Measurements from ENCODE around the gene CCDC89.
"Not testable (repeated sequence)": the region's sequence is repeated elsewhere in the genome, so short reads cannot be mapped to it uniquely, and the experiment has no call there.

Gene CCDC89

DNA sequence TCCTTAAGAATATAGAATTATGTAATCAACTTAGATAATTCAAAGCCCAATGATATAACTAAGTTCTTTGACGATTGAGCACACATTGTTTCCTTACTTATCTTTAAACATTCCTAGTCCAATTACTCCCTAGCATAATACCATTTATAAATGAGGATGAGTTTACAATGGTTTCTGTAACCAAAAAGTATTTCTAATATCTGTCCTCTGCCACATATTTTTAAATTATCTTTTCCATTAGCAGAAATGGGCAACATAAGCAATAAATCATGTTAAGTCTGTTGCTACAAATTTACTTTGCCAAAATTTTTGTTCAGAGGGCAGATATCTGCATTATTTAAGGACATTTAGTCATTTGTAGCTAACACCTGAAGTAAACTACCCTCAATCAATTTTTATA, 27.8 kb downstream of the CCDC89 start:
- no peak for TF ChIP-seq CTCF (conservative IDR thresholded peaks at IDR 0.05)
- H3K27ac ChIP-seq = no peak overlapping the region

- H3K27ac ChIP-seq = no peak overlapping the region
- TF ChIP-seq CTCF (conservative IDR thresholded peaks at IDR 0.05) = no peak
These were observed 29.2 kb downstream of the CCDC89 start for GRCh38 chr11:85656777-85657176.

DNA sequence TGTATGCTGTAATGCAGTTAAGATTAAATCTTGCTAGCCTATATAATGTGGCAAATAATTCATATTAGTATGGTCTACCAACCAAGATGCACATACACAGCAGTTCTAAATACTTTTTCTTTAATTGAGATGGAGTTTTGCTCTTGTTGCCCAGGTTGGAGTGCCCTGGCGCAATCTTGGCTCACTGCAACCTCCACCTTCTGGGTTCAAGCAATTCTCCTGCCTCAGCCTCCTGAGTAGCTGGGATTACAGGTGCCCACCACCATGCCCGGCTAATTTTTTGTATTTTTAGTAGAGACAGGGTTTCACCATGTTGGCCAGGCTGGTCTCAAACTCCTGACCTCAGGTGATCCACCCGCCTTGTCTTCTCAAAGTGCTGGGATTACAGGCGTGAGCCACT, 31.7 kb downstream of the CCDC89 start:
- H3K27ac ChIP-seq = not testable (repeated sequence)

DNA sequence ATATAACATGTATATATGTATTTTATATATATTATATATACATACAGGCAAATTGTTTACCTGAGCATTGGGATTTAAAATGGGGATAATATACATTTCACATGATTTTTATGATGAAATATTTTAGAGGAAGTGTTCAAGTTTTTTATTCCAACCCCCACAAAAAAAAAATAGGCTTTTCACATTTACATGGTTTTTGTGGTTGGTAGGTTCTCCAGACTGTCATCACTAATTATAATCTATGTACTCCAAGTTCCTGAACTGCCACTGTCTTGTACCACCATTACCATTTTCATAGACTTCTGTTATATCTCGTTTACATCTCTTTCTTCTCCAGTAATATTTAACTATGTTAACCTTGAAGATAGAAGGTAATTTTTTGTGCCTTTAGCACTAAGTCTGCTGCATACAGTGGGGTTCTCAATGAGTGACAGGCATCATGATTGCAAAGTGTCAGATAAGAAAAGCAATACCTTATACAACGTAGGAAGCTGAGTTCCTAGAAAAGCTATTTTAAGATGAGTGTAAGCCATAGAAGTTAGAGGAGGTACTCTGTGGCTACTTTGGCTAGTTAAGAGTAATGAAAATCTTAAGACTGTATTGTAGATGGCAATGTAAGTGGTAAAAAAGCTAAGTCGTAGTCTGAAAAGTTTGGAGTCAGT, 33.1 kb downstream of the CCDC89 start:
- TF ChIP-seq CTCF (conservative IDR thresholded peaks at IDR 0.05) = no peak
- no peak overlapping the region for H3K27ac ChIP-seq

GRCh38 chr11:85651118-85651517, 34.9 kb downstream of the CCDC89 start:
- no peak overlapping the region for H3K27ac ChIP-seq
- no peak for TF ChIP-seq CTCF (conservative IDR thresholded peaks at IDR 0.05)

DNA sequence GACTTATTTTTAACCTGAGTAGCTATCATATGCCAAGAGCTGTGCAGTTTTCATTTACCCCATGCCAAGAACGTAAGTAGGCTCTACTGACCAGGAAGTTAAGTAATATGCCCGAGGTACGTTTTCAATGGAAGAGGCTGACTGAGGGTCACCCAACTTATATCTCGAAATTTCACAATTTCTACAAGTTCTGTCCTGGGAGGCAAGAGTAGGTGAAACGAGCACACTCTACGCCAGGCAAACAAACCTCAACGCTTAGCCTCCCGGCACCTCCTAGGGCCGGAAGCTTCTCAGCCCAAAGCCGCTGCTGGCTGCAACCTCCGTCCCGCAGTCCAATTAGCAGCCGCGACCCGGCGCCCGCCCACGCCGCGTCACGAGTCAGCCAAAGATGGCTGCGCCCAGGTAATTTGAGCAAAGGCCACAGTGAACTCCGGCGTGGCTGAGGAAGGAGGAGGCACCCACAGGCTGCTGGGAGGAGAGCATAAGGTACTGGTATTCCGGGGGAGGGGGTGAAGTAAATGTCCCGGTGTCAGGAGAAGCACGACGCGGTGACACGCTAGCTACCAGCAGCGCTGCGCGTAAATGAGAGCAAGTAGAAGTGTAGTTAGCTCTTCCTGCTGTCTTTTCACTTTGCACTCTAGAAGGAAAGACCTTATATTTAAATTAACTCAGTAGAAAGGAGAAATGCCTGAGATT, 38.2 kb downstream of the CCDC89 start, which contains the start of gene TMEM126A:
TSS of gene TMEM126A (plus strand) at position 364 of the 696 bp plus-strand sequence. CDS start 2,289 bp downstream, outside the sequence.
- no peak for TF ChIP-seq CTCF (conservative IDR thresholded peaks at IDR 0.05)
- peak within 1 kb of the TSS; percentile 78 for H3K27ac ChIP-seq

DNA sequence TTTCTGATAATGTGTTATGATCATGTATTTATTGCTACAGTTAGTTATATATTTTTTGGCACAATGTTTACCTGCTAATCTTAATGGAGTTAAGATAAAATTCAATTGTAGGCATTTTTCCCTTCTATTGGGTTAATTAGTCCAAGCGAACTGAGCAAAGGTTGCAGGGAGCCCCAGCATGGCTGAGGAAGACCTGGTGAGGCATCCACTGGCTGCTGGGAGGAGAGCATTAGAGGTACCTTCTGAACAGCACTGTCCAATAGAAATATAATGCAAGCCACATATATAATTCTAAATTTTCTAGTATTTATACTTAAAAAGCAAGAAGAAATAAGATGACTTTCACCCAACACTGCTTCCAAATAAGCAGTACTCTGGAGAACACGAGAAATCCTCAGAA, 38.9 kb downstream of the CCDC89 start:
- peak overlapping the region; percentile 78 for H3K27ac ChIP-seq
- TF ChIP-seq CTCF (conservative IDR thresholded peaks at IDR 0.05) = no peak

GRCh38 chr11:85643191-85643614, 42.8 kb downstream of the CCDC89 start:
- no peak for TF ChIP-seq CTCF (conservative IDR thresholded peaks at IDR 0.05)
- H3K27ac ChIP-seq = no peak overlapping the region
